ENCODE data around the gene ABHD17C.

- TF ChIP-seq CTCF (IDR thresholded peaks at IDR 0.05): no peak
- no peak for TF ChIP-seq POLR2A (IDR thresholded peaks at IDR 0.05)
Observed at GRCh38 chr15:80752204-80752603, 57.1 kb downstream of the ABHD17C start.

All from transverse colon (tissue), 3 donors.